ENCODE data around the gene ZNF526. TPM values are rescaled to one million over a fixed set of nuclear protein-coding genes. Genes with fewer than 3 reads are reported as not detected.

The ZNF526 gene
- 1 to 10 TPM; 3.9 to 9.8 (median 5.8) TPM for total RNA-seq

GRCh38 chr19:42219812-42220750, at the start of gene ZNF526:
ZNF526 (plus strand) TSS chr19:42220312; CDS start chr19:42224404, 4,092 bp downstream.
- TF ChIP-seq CTCF (IDR thresholded peaks at IDR 0.05; ENCODE audit: low read depth) = no peak

- no peak for TF ChIP-seq CTCF (IDR thresholded peaks at IDR 0.05; ENCODE audit: low read depth)
Measured at GRCh38 chr19:42170715-42171114, 49.4 kb upstream of the ZNF526 start.

DNA sequence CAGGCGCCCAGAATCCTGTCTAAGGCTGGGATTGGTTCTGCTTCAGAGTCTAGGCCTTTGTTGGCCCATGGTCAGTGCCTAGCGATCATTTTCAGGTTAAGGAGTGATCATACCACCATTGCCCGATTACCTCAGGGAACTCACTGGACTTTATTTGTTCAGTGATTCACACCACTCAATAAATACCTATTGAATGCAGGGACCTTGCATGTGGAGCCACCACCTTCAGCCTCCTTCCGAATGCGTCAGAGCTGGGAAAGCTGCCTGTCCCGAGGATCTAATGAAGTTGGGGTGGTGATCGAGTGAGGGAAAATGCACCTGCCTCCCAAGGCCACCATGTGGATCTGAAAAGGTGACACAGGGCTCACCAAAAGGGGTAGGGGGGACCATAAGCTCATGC, 47.9 kb upstream of the ZNF526 start:
- no peak for TF ChIP-seq CTCF (IDR thresholded peaks at IDR 0.05; ENCODE audit: low read depth)

- TF ChIP-seq CTCF (IDR thresholded peaks at IDR 0.05; ENCODE audit: low read depth) = no peak
Measured at GRCh38 chr19:42173695-42174094, 46.4 kb upstream of the ZNF526 start.

DNA sequence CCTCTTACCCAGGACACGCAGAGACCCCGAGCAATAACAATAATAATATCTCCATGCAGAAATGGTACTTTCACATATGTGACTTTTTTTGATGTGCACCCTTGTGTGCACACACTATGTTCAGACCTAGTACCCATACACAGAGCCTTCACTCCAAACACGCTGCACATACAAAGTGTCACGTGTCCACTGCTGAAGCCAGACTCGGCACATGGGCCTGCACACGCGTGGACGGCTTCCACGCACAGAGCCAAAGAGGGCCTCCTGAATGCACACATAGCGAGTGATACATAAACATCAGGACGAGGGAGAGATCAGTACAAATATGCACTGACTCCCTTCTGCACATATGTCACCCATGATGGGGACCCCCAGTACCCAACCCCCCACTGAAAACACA, 45.9 kb upstream of the ZNF526 start:
- no peak for TF ChIP-seq CTCF (IDR thresholded peaks at IDR 0.05; ENCODE audit: low read depth)

GRCh38 chr19:42174958-42175734, 45.0 kb upstream of the ZNF526 start:
- TF ChIP-seq CTCF (IDR thresholded peaks at IDR 0.05; ENCODE audit: low read depth) = no peak

Data from subcutaneous adipose tissue (tissue), 4 donors.